ENCODE measurements around the gene PIP4K2A. TPM values are rescaled to one million over a fixed set of nuclear protein-coding genes. Genes with fewer than 3 reads are reported as not detected.

PIP4K2A gene
- total and polyA plus RNA-seq, 7 donors, result 2.3 to 9.7 (median 6.4) TPM

DNA sequence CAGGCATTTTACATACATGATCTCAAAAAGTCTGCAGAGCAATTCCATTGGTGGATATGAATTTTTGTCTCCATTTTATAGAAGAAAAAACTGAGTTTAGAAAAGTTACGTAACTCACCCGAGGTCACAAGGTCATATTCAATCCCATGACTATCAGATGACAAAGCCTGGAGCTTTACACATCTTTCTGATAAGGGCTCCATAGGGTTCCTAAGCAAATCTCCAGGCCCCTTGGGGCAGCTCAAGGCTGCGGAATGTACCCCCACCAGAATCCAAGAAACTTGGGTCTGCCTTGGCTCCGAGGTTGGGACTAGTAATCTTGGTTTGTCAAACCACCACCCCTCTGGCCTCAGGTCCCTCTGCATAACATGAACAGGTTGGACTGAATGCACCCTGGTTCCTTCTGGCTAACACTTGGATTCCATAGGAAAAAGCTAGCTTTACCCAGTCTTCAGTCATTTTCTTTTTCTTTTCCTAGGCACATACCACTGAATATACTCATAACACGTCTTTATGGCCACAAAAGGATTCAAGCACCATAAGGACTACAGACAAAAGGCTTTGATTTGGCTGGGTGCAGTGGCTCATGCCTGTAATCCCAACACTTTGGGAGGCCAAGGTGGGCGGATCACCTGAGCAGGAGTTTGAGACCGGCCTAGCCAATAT is 55.5 kb downstream of the PIP4K2A start:
- WGBS, 3 donors, result 91 to 96% (median 96%) methylated on average over 7 of the region's 7 CpGs
- no peaks in the 10 kb centered on the region for H3K36me3 ChIP-seq (ENCODE audit: insufficient read depth in 1 of 2, low read depth in 1 of 2)
- H3K4me1 ChIP-seq, result no peaks in the 10 kb centered on the region
- DNase-seq (no peak), ATAC-seq (no peak)
- TF ChIP-seq, protein P1, sequence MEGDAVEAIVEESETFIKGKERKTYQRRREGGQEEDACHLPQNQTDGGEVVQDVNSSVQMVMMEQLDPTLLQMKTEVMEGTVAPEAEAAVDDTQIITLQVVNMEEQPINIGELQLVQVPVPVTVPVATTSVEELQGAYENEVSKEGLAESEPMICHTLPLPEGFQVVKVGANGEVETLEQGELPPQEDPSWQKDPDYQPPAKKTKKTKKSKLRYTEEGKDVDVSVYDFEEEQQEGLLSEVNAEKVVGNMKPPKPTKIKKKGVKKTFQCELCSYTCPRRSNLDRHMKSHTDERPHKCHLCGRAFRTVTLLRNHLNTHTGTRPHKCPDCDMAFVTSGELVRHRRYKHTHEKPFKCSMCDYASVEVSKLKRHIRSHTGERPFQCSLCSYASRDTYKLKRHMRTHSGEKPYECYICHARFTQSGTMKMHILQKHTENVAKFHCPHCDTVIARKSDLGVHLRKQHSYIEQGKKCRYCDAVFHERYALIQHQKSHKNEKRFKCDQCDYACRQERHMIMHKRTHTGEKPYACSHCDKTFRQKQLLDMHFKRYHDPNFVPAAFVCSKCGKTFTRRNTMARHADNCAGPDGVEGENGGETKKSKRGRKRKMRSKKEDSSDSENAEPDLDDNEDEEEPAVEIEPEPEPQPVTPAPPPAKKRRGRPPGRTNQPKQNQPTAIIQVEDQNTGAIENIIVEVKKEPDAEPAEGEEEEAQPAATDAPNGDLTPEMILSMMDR (IDR thresholded peaks at IDR 0.05), result no peak
- H3K27ac ChIP-seq, result no peak overlapping the region
- no peaks in the 10 kb centered on the region for H3K27me3 ChIP-seq (ENCODE audit: insufficient read depth in 3 of 3, low read length in 2 of 3)
- H3K4me3 ChIP-seq, result no peak overlapping the region
- intact Hi-C loops (cut with DNase I), result no loop called here
- no peaks in the 10 kb centered on the region for H3K9me3 ChIP-seq

DNA sequence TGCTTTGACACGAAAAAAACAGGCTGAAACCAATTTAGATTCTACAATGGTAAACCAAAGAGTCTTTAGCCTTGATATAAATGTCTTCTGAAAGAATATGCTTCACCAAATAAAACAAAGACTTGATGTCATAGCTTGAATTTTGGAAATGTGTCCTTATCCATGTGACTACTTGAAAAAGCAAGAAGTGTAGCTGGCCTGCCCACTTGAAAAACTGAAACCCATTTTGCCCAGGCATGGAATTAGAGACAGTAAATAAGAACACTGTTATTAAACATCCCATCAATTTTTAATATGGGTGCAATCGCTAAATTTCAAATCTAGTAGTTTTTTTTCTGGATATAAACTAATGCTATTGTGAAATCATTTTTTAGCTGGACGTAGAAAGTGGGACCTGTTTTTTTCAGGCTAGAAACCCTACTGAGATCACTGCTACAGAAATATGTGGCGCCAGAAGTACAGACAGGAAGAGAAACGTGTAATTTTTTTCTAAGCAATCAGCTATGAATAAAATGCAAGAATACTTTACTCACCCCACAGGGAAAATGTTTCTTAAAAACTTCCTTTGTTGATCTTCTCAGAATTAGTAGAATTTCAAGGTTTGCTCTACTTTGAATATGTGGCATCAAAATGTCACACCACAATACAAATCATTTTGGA is 56.7 kb downstream of the PIP4K2A start:
- no peak for DNase-seq
- H3K9me3 ChIP-seq, result no peaks in the 10 kb centered on the region
- no peaks in the 10 kb centered on the region for H3K36me3 ChIP-seq (ENCODE audit: insufficient read depth in 1 of 2, low read depth in 1 of 2)
- no peaks in the 10 kb centered on the region for H3K4me1 ChIP-seq
- intact Hi-C loops (cut with DNase I), result no loop called here
- TF ChIP-seq, protein P1 (IDR thresholded peaks at IDR 0.05), result no peak
- no peak overlapping the region for H3K27ac ChIP-seq
- H3K27me3 ChIP-seq (ENCODE audit: insufficient read depth in 3 of 3, low read length in 2 of 3), result no peaks in the 10 kb centered on the region
- ATAC-seq, result no peak
- H3K4me3 ChIP-seq, result no peak overlapping the region
- 60 to 77% (median 76%) methylated on average over 5 of the region's 5 CpGs for WGBS, 3 donors

DNA sequence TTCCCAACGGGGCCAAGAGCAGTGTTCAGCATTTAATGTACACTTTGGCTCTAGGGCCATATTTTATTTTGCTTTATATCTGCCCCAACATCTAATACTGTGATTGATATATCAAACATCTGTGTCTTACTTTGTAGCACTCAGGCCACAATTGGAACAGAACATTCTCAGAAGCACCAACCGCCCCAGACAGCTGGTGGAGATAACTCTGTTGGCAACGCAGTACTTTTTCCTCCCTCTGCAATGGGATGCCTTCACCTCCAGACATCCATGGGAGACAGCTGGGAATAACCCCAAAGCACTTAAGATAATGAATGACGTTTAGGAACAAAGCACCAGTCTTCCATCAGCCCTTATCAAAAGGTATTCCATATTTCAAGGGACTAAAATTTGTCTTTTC is 57.4 kb downstream of the PIP4K2A start:
- Histone ChIP-seq H3K4me3 (no peak overlapping the region), H3K9me3 (no peaks in the 10 kb centered on the region), H3K4me1 (peaks cover 4% of the 10 kb centered on the region), H3K36me3 (ENCODE audit: insufficient read depth in 1 of 2, low read depth in 1 of 2) (no peaks in the 10 kb centered on the region), H3K27ac (no peak overlapping the region), H3K27me3 (ENCODE audit: insufficient read depth in 3 of 3, low read length in 2 of 3) (no peaks in the 10 kb centered on the region)
- ATAC-seq (no peak), DNase-seq (no peak)
- 40 to 49% (median 41%) methylated on average over 4 of the region's 4 CpGs for WGBS, 3 donors
- TF ChIP-seq, protein P1 (IDR thresholded peaks at IDR 0.05), result no peak
- intact Hi-C loops (cut with DNase I), result no loop called here

DNA sequence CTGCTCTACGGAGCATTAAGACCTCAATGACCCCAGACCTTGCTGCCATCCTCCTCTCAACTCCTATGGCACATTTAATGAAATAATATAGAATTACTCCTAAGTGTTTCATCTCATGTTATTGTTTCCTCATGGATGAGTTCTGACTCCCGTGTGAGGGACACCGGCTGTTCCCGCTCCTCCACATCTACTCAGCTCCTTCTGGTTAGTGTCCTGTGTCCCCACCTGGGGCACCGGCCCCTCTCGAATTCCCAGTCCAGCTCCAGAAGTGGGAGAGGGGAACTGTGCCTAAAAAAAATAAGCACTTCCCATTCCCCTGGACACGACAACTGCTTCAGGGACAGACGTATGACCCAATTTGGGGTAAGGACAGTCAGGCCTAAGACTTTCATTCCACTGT is 58.3 kb downstream of the PIP4K2A start:
- Histone ChIP-seq H3K9me3 (no peaks in the 10 kb centered on the region), H3K4me1 (peaks cover 6% of the 10 kb centered on the region), H3K4me3 (no peak overlapping the region), H3K27me3 (ENCODE audit: insufficient read depth in 3 of 3, low read length in 2 of 3) (no peaks in the 10 kb centered on the region), H3K27ac (no peak overlapping the region), H3K36me3 (ENCODE audit: insufficient read depth in 1 of 2, low read depth in 1 of 2) (no peaks in the 10 kb centered on the region)
- TF ChIP-seq, protein P1 (IDR thresholded peaks at IDR 0.05), result no peak
- DNase-seq (no peak), ATAC-seq (no peak)
- 92 to 99% (median 97%) methylated on average over 8 of the region's 8 CpGs for WGBS, 3 donors
- intact Hi-C loops (cut with DNase I), result no loop called here

Data from psoas muscle (tissue), 8 donors.